Left kidney (tissue), 2 donors: Measurements from ENCODE around the gene EML1. TPM values are rescaled to one million over a fixed set of nuclear protein-coding genes. Genes with fewer than 3 reads are reported as not detected.

ENCODE experiments used
- DNase-seq: peaks from one replicate; pipeline ENCODE4 v3.0.0-alpha.2; 2013
- polyA plus RNA-seq: library from polyadenylated mRNA; unstranded; fragments of 120-200 nt; gene quantifications from one replicate; pipeline ENCODE4 v1.2.1, GENCODE V29; 2013; ENCODE audit not compliant: insufficient read length

EML1 gene
- polyA plus RNA-seq, 1 donor = 38.5 TPM

GRCh38 chr14:99774556-99775307, 18.5 kb upstream of the EML1 start:
- DNase-seq = no peak

GRCh38 chr14:99775351-99775750, 17.9 kb upstream of the EML1 start:
- no peak for DNase-seq

GRCh38 chr14:99777951-99778350, 15.3 kb upstream of the EML1 start:
- DNase-seq = no peak

- no peak for DNase-seq
Measured at GRCh38 chr14:99779751-99780150, 13.5 kb upstream of the EML1 start.

GRCh38 chr14:99780690-99781089, 12.5 kb upstream of the EML1 start:
- DNase-seq = no peak

- no peak for DNase-seq
Measured at GRCh38 chr14:99781091-99781490, 12.1 kb upstream of the EML1 start.

- no peak for DNase-seq
Measured at GRCh38 chr14:99781853-99782610, 11.2 kb upstream of the EML1 start.

GRCh38 chr14:99784508-99784907, 8.7 kb upstream of the EML1 start:
- DNase-seq = no peak

GRCh38 chr14:99785426-99785825, 7.8 kb upstream of the EML1 start:
- no peak for DNase-seq

- DNase-seq = no peak
Measured at GRCh38 chr14:99786511-99786989, 6.7 kb upstream of the EML1 start.

GRCh38 chr14:99788713-99789112, 4.5 kb upstream of the EML1 start:
- no peak for DNase-seq

- DNase-seq = no peak
Measured at GRCh38 chr14:99789581-99789980, 3.6 kb upstream of the EML1 start.

GRCh38 chr14:99790201-99790977, 2.8 kb upstream of the EML1 start:
- DNase-seq = no peak

GRCh38 chr14:99790978-99791376, 2.2 kb upstream of the EML1 start:
- DNase-seq = no peak

- no peak for DNase-seq
Measured at GRCh38 chr14:99791476-99792209, 1.6 kb upstream of the EML1 start.

- no peak for DNase-seq
Measured at GRCh38 chr14:99792210-99792535, 1.0 kb upstream of the EML1 start.

GRCh38 chr14:99792551-99793212, 531 bp upstream of the EML1 start:
- no peak for DNase-seq

GRCh38 chr14:99794151-99794780, 1.1 kb downstream of the EML1 start:
- DNase-seq = no peak

GRCh38 chr14:99795046-99795445, 1.8 kb downstream of the EML1 start:
- no peak for DNase-seq

- DNase-seq = no peak
Measured at GRCh38 chr14:99797231-99797630, 4.0 kb downstream of the EML1 start.

GRCh38 chr14:99800781-99801180, 7.6 kb downstream of the EML1 start:
- DNase-seq = no peak
